OCI-LY1 (cell line): ENCODE results near the gene BLNK.

ENCODE experiments used
- H2AFZ ChIP-seq: fragments of 200-600 bp; sonication (generic), shearing (Covaris generic); 2 replicates; pipeline ENCODE4 v1.6.0; 2014; ENCODE audit warnings: antibody characterized with exemption, mild to moderate bottlenecking, low read length
- H3F3A ChIP-seq: fragments of 200-600 bp; sonication (generic), shearing (Covaris generic); 2 replicates; pipeline ENCODE4 v1.6.0; 2014; ENCODE audit warnings: mild to moderate bottlenecking, antibody characterized with exemption, low read length, moderate library complexity; ENCODE audit not compliant: insufficient read depth
- H3K27ac ChIP-seq: fragments of 200-600 bp; sonication (generic); 2 replicates; pipeline ENCODE4 v1.5.1; 2014; ENCODE audit warnings: low read length, mixed run types, mild to moderate bottlenecking, low read depth; ENCODE audit not compliant: poor library complexity, severe bottlenecking
- H3K27me3 ChIP-seq: fragments of 200-600 bp; sonication (generic); 2 replicates; pipeline ENCODE4 v1.6.0; 2014; ENCODE audit warnings: antibody characterized with exemption, mild to moderate bottlenecking, low read length, moderate library complexity; ENCODE audit not compliant: insufficient read depth
- H3K36me3 ChIP-seq: fragments of 200-600 bp; sonication (generic); 2 replicates; pipeline ENCODE4 v1.6.1; 2014; ENCODE audit warnings: mild to moderate bottlenecking, antibody characterized with exemption, low read length, moderate library complexity, mixed read lengths; ENCODE audit not compliant: insufficient read depth
- H3K4me1 ChIP-seq: fragments of 200-600 bp; sonication (generic); 2 replicates; pipeline ENCODE4 v1.5.1; 2014; ENCODE audit warnings: mild to moderate bottlenecking, low read length, moderate library complexity; ENCODE audit not compliant: insufficient read depth, severe bottlenecking
- H3K4me2 ChIP-seq: fragments of 200-600 bp; sonication (generic), shearing (Covaris generic); 2 replicates; pipeline ENCODE4 v1.6.1; 2014; ENCODE audit warnings: low read length
- H3K4me3 ChIP-seq: fragments of 200-600 bp; sonication (generic); 2 replicates; pipeline ENCODE4 v1.5.1; 2014; ENCODE audit warnings: low read length, low read depth, mild to moderate bottlenecking, mixed read lengths; ENCODE audit not compliant: poor library complexity, severe bottlenecking
- H3K79me2 ChIP-seq: fragments of 200-600 bp; shearing (Covaris generic); 2 replicates; pipeline ENCODE4 v1.6.1; 2016; ENCODE audit warnings: mixed run types, low read length, mixed read lengths; ENCODE audit not compliant: insufficient read depth
- H3K9ac ChIP-seq: fragments of 200-600 bp; sonication (generic), shearing (Covaris generic); 2 replicates; pipeline ENCODE4 v1.6.1; 2014; ENCODE audit warnings: mild to moderate bottlenecking, low read length, mixed read lengths
- H3K9me2 ChIP-seq: fragments of 200-600 bp; sonication (generic), shearing (Covaris generic); 2 replicates; pipeline ENCODE4 v1.6.1; 2014; ENCODE audit warnings: low read depth, mild to moderate bottlenecking, low read length, mixed read lengths
- H3K9me3 ChIP-seq: fragments of 200-600 bp; shearing (Covaris generic); 2 replicates; pipeline ENCODE4 v1.6.1; 2014; ENCODE audit warnings: low read length, mixed read lengths
- H4K20me1 ChIP-seq: fragments of 200-600 bp; sonication (generic), shearing (Covaris generic); 2 replicates; pipeline ENCODE4 v1.6.0; 2016; ENCODE audit warnings: mild to moderate bottlenecking, low read length; ENCODE audit not compliant: insufficient read depth
- EZH2 ChIP-seq: fragments of 200-600 bp; sonication (generic), shearing (Covaris generic); IDR thresholded peaks from 2 replicates; pipeline ENCODE4 v1.8.0; 2017; ENCODE audit warnings: borderline replicate concordance, mixed run types, mild to moderate bottlenecking, antibody characterized with exemption, low read length, moderate library complexity, mixed read lengths
- TF ChIP-seq, protein P1 (sequence below): fragments of 200-600 bp; sonication (generic), shearing (Covaris generic); IDR thresholded peaks from 2 replicates; pipeline ENCODE4 v1.5.1; 2017; ENCODE audit warnings: mild to moderate bottlenecking, antibody characterized with exemption, low read length, moderate library complexity, mixed read lengths

Gene BLNK

DNA sequence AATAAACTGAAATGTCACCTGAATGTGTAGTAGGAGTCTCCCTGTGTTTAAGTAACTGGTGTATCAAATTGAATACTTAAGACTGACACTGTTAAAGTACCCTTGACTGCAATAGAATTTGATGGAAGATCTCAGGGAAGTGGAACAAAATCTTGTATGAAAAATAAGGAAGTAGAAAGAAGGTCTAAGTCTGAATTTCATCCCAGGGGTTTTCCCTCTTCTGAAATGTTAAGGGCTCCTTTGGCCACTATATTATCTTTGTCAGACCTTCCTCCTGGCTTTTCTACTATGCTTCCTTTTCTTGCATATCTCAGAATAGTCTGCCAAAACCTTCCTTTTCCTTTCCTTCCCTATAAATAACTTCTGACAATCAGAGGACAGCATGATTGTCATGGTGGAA is 59.6 kb downstream of the BLNK start:
- H3K9me3 ChIP-seq = no peaks in the 10 kb centered on the region
- H3K36me3 ChIP-seq = peaks cover 88% of the 10 kb centered on the region
- no peaks in the 10 kb centered on the region for H3K9me2 ChIP-seq
- no peaks in the 10 kb centered on the region for H4K20me1 ChIP-seq
- no peak overlapping the region for H3K27ac ChIP-seq
- no peak overlapping the region for H3K4me3 ChIP-seq
- no peak for TF ChIP-seq EZH2
- TF ChIP-seq, protein P1, sequence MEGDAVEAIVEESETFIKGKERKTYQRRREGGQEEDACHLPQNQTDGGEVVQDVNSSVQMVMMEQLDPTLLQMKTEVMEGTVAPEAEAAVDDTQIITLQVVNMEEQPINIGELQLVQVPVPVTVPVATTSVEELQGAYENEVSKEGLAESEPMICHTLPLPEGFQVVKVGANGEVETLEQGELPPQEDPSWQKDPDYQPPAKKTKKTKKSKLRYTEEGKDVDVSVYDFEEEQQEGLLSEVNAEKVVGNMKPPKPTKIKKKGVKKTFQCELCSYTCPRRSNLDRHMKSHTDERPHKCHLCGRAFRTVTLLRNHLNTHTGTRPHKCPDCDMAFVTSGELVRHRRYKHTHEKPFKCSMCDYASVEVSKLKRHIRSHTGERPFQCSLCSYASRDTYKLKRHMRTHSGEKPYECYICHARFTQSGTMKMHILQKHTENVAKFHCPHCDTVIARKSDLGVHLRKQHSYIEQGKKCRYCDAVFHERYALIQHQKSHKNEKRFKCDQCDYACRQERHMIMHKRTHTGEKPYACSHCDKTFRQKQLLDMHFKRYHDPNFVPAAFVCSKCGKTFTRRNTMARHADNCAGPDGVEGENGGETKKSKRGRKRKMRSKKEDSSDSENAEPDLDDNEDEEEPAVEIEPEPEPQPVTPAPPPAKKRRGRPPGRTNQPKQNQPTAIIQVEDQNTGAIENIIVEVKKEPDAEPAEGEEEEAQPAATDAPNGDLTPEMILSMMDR = no peak
- H3K9ac ChIP-seq = no peak overlapping the region
- H3F3A ChIP-seq = no peaks in the 10 kb centered on the region
- H3K79me2 ChIP-seq = no peaks in the 10 kb centered on the region
- no peak overlapping the region for H2AFZ ChIP-seq
- H3K27me3 ChIP-seq = no peaks in the 10 kb centered on the region
- H3K4me1 ChIP-seq = no peaks in the 10 kb centered on the region
- no peak overlapping the region for H3K4me2 ChIP-seq

DNA sequence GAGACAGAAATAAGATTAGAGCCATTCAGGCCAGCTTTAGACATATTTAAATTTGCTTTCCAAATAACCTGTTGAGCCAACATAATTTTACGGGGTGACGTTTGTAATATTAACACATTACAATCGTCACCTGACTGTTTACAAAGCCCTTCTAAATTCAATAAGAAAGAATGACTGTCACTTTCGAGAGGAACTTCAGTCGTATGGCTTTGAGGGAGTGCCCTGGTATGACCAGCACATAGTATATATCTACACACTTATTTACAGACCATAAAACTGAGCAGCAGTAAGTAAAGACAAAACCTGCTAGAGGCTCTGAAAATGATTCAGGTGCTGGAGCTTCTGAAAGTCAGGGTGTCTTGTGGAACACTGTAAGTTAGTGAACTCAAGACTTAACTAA is 62.4 kb downstream of the BLNK start:
- no peak overlapping the region for H2AFZ ChIP-seq
- no peak overlapping the region for H3K4me2 ChIP-seq
- H3K9ac ChIP-seq = no peak overlapping the region
- H3K4me3 ChIP-seq = no peak overlapping the region
- no peaks in the 10 kb centered on the region for H3K27me3 ChIP-seq
- H3K27ac ChIP-seq = no peak overlapping the region
- no peaks in the 10 kb centered on the region for H3F3A ChIP-seq
- TF ChIP-seq EZH2 = no peak
- TF ChIP-seq, protein P1 = no peak
- no peaks in the 10 kb centered on the region for H3K9me2 ChIP-seq
- no peaks in the 10 kb centered on the region for H3K9me3 ChIP-seq
- H4K20me1 ChIP-seq = no peaks in the 10 kb centered on the region
- no peaks in the 10 kb centered on the region for H3K79me2 ChIP-seq
- H3K36me3 ChIP-seq = peaks cover 89% of the 10 kb centered on the region
- H3K4me1 ChIP-seq = no peaks in the 10 kb centered on the region

DNA sequence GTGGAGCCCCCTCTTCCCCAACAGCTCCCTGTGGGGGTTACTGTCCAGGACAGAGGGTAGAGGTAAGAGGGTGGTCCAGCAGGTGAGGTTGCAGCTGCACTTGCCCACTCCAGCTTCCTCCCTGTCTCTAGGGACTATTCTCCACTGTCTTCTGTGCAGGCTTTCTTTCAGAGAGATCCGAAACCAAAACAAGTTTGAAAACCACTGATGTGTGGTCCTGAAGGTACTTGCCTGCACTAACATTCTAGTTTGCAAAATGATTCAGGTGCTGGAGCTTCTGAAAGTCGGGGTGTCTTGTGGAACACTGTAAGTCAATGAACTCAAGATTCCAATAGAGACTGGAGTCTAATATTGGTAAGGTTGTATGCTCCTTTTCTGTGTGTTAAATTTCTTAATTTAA is 63.1 kb downstream of the BLNK start:
- peaks cover 89% of the 10 kb centered on the region for H3K36me3 ChIP-seq

More for the DNA sequence above, 63.1 kb downstream of the BLNK start:
- H3F3A ChIP-seq = no peaks in the 10 kb centered on the region
- no peak overlapping the region for H2AFZ ChIP-seq
- no peaks in the 10 kb centered on the region for H3K4me1 ChIP-seq
- H3K4me3 ChIP-seq = no peak overlapping the region
- TF ChIP-seq, protein P1 = no peak
- TF ChIP-seq EZH2 = no peak
- no peaks in the 10 kb centered on the region for H3K79me2 ChIP-seq
- H3K9me3 ChIP-seq = no peaks in the 10 kb centered on the region
- no peaks in the 10 kb centered on the region for H4K20me1 ChIP-seq
- no peak overlapping the region for H3K27ac ChIP-seq
- no peak overlapping the region for H3K4me2 ChIP-seq
- no peak overlapping the region for H3K9ac ChIP-seq
- H3K27me3 ChIP-seq = no peaks in the 10 kb centered on the region
- H3K9me2 ChIP-seq = no peaks in the 10 kb centered on the region
